VCaP (cell line): Measurements from ENCODE around the gene HMCN2.

Experiments used
- H3K27ac ChIP-seq: fragments of 450-650 bp; 2 replicates; pipeline ENCODE4 v1.5.1; 2017
- TF ChIP-seq, protein P1 (sequence below): fragments of 450-650 bp; conservative IDR thresholded peaks from 2 replicates; pipeline ENCODE4 v1.5.1; 2017; ENCODE audit warnings: mild to moderate bottlenecking, moderate library complexity

The HMCN2 gene

DNA sequence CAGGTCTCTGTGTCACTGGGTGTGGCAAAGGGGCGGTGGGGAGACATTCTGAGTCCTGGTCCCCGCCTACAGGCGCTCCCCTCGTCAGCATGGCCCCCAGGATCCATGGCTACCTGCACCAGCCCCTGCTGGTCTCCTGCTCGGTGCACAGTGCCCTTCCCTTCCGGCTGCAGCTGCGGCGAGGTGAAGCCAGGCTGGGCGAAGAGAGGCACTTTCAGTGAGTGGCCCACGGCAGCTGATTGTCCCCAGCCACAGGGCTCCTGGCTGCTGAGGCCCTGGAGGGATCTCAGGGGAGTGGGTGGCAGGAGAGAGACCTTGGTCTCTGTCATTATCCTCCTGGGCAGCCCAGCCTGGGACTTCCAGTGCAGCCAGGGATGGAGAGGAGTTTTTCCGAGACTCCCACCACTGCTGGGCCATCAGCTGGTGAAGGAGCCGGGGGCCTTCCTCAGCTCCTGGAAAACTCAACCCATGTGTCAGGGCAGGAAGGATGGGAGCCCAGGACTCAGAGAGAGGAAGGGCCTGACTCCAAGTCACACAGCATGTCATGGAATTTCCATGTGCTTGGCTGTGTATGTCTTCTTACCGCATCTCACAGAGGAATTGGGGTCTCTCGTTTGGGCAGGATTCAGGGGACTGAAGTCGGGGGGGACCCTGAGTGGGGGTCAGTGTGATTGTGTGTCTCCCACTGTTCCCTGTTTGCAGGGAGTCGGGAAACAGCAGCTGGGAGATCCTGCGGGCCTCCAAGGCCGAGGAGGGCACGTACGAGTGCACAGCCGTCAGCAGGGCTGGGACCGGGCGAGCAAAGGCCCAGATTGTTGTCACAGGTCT lies 37.4 kb downstream of the HMCN2 start:
- H3K27ac ChIP-seq: no peak overlapping the region
- TF ChIP-seq, protein P1, sequence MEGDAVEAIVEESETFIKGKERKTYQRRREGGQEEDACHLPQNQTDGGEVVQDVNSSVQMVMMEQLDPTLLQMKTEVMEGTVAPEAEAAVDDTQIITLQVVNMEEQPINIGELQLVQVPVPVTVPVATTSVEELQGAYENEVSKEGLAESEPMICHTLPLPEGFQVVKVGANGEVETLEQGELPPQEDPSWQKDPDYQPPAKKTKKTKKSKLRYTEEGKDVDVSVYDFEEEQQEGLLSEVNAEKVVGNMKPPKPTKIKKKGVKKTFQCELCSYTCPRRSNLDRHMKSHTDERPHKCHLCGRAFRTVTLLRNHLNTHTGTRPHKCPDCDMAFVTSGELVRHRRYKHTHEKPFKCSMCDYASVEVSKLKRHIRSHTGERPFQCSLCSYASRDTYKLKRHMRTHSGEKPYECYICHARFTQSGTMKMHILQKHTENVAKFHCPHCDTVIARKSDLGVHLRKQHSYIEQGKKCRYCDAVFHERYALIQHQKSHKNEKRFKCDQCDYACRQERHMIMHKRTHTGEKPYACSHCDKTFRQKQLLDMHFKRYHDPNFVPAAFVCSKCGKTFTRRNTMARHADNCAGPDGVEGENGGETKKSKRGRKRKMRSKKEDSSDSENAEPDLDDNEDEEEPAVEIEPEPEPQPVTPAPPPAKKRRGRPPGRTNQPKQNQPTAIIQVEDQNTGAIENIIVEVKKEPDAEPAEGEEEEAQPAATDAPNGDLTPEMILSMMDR: no peak

GRCh38 chr9:130303613-130304055 lies 38.1 kb downstream of the HMCN2 start:
- TF ChIP-seq, protein P1: no peak
- H3K27ac ChIP-seq: no peak overlapping the region

DNA sequence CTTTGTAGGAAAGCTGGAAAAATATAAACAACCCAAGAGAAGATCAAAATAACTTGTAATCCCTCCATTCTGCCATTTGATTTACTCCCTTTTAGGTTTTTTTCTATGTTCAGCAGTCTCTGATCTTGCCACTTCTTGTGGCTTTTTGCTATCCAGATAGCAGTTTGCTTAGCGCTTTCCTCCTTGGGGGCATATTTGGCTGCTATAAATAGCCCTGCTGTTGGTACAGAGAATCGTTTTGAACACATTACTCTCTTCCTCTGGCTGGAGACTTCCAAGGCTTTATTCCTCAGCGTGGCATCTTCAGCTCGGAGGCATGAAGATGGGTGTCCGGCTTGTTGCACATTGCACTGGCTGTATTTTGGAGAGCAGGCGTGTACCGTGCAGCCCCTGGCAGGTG lies 38.6 kb downstream of the HMCN2 start:
- no peak overlapping the region for H3K27ac ChIP-seq
- TF ChIP-seq, protein P1: no peak

GRCh38 chr9:130304643-130305042 lies 39.1 kb downstream of the HMCN2 start:
- H3K27ac ChIP-seq: no peak overlapping the region

DNA sequence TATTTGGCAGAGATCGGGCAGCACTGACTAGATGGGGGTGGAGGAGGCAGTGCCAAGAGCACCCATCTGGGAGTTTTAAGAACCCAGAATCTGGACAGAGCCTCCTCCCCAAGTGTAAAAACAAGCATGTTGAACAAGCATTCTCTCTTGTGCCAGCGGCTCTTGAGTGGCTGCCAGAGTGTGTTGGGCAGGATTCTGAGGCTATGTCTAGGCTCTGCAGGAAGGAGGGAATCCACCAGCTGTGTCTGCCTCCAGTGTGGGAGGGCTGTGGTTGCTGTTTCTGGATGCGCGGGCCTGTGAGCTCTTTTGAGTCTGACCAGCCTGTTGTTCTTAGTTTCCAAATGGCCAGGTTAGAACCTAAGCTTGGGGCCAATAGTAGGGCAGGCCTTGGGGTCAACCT lies 39.8 kb downstream of the HMCN2 start:
- no peak overlapping the region for H3K27ac ChIP-seq
- TF ChIP-seq, protein P1: no peak

More at GRCh38 chr9:130304643-130305042, 39.1 kb downstream of the HMCN2 start:
- TF ChIP-seq, protein P1: no peak

GRCh38 chr9:130306823-130307666 lies 41.5 kb downstream of the HMCN2 start:
- H3K27ac ChIP-seq: no peak overlapping the region
- TF ChIP-seq, protein P1: no peak

DNA sequence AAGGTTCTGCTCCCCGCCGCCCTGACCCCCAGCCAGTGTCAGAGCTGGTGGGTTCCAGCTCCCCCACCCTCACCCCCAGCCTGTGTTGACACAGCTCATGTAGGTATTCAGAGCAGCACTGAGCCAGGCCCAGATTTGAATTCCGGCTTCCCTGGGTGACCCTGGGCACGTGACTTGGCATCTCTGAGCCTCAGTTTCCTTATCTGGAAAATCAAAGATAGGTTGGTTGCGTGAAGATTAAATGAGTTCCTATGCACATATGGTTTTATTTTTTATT lies 42.0 kb downstream of the HMCN2 start:
- TF ChIP-seq, protein P1: no peak
- no peak overlapping the region for H3K27ac ChIP-seq
